Neural cell (in vitro differentiated cells): ENCODE results near the gene WDR44.

Source experiments
- EP300 ChIP-seq: fragments of 450-650 bp; conservative IDR thresholded peaks from 2 replicates; pipeline ENCODE4 v1.6.1; 2014; ENCODE audit warnings: antibody characterized with exemption, mild to moderate bottlenecking, moderate library complexity; ENCODE audit not compliant: poor library complexity, severe bottlenecking
- EZH2 ChIP-seq: fragments of 200-600, 300-800 bp; shearing (Covaris generic), sonication (generic); IDR thresholded peaks from 2 replicates; pipeline ENCODE4 v1.6.1; 2014; ENCODE audit warnings: antibody characterized with exemption, low read length, borderline replicate concordance, mild to moderate bottlenecking; ENCODE audit not compliant: insufficient read depth, poor library complexity, severe bottlenecking
- MXI1 ChIP-seq: fragments of 450-650 bp; conservative IDR thresholded peaks from 2 replicates; pipeline ENCODE4 v1.6.1; 2014; ENCODE audit warnings: antibody characterized with exemption, mild to moderate bottlenecking; ENCODE audit not compliant: poor library complexity, severe bottlenecking
- POLR2AphosphoS5 ChIP-seq: IDR thresholded peaks from 2 replicates; pipeline ENCODE4 v1.6.1; 2012
- SMC3 ChIP-seq: fragments of 450-650 bp; conservative IDR thresholded peaks from 2 replicates; pipeline ENCODE4 v1.6.1; 2014; ENCODE audit warnings: antibody characterized with exemption, mild to moderate bottlenecking, moderate library complexity; ENCODE audit not compliant: poor library complexity
- TAF1 ChIP-seq: IDR thresholded peaks from 2 replicates; pipeline ENCODE4 v1.6.1; 2012; ENCODE audit warnings: low read depth
- TF ChIP-seq, protein P1 (sequence below): fragments of 450-650 bp; IDR thresholded peaks from 2 replicates; pipeline ENCODE4 v1.5.1; 2014; ENCODE audit warnings: antibody characterized with exemption, mild to moderate bottlenecking, moderate library complexity; ENCODE audit not compliant: poor library complexity, severe bottlenecking

DNA sequence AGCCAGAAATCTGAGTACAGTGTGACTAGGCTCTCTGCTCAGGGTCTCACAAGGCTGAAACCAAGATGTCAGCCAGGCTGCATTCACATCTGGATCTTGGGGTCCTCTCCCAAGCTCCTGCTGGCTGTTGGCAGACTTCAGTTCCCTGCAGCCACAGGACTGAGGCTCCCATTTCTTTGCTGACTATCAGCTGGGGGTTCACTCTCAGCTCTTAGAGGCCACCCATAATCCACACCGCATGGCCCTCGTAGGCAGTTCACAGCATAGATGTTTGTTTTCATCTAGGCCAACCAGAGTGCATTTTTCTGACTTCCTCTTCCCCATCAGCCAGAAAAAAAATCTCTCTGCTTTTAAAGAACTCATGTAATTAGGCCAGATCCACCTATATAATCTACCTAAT is 8.2 kb upstream of the WDR44 start:
- TF ChIP-seq POLR2AphosphoS5 (no peak), EP300 (no peak), TAF1 (no peak), EZH2 (no peak), MXI1 (no peak), SMC3 (no peak)
- TF ChIP-seq, protein P1, sequence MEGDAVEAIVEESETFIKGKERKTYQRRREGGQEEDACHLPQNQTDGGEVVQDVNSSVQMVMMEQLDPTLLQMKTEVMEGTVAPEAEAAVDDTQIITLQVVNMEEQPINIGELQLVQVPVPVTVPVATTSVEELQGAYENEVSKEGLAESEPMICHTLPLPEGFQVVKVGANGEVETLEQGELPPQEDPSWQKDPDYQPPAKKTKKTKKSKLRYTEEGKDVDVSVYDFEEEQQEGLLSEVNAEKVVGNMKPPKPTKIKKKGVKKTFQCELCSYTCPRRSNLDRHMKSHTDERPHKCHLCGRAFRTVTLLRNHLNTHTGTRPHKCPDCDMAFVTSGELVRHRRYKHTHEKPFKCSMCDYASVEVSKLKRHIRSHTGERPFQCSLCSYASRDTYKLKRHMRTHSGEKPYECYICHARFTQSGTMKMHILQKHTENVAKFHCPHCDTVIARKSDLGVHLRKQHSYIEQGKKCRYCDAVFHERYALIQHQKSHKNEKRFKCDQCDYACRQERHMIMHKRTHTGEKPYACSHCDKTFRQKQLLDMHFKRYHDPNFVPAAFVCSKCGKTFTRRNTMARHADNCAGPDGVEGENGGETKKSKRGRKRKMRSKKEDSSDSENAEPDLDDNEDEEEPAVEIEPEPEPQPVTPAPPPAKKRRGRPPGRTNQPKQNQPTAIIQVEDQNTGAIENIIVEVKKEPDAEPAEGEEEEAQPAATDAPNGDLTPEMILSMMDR = no peak
